A673 (cell line): ENCODE data around the gene SLC2A1. TPM values are rescaled to one million over a fixed set of nuclear protein-coding genes. Genes with fewer than 3 reads are reported as not detected.

Experiments used
- BruUV-seq: library from RNA; stranded (reverse); fragments of 400-500 nt; replicated peaks from 2 replicates; lab custom pipeline; 2021; lab: Mats Ljungman, UMichigan
- CTCF ChIA-PET: fragments of 300-600 bp; sonication (Branson Sonifier 250); formaldehyde crosslinking; loops from one replicate; lab custom pipeline; 2022; ENCODE audit warnings: antibody characterized with exemption; lab: Charles Lee
- POLR2A ChIA-PET: fragments of 300-600 bp; sonication (Branson Sonifier 250); formaldehyde crosslinking; loops from one replicate; lab custom pipeline; 2022; ENCODE audit warnings: antibody characterized with exemption; ENCODE audit not compliant: low non-redundant PET; lab: Charles Lee
- DNase-seq: peaks from one replicate; pipeline ENCODE4 v3.0.0-alpha.2; 2015; ENCODE audit warnings: low spot score
- H3K27ac ChIP-seq: fragments of 200-600 bp; sonication (generic); 2 replicates; pipeline ENCODE4 v1.5.1; 2016; ENCODE audit warnings: mixed run types, low read depth, mild to moderate bottlenecking, mixed read lengths, antibody characterized with exemption, low read length; ENCODE audit not compliant: poor library complexity, severe bottlenecking
- H3K27me3 ChIP-seq: fragments of 200-600 bp; sonication (generic); replicated peaks from 2 replicates; pipeline ENCODE4 v1.6.1; 2017; ENCODE audit warnings: mixed run types, low read depth, mild to moderate bottlenecking, mixed read lengths, antibody characterized with exemption, low read length; ENCODE audit not compliant: insufficient read depth, poor library complexity
- H3K36me3 ChIP-seq: fragments of 200-600 bp; sonication (generic); 2 replicates; pipeline ENCODE4 v1.6.1; 2016; ENCODE audit warnings: mixed run types, mild to moderate bottlenecking, mixed read lengths, antibody characterized with exemption, low read length; ENCODE audit not compliant: insufficient read depth, poor library complexity, severe bottlenecking
- H3K4me1 ChIP-seq: fragments of 200-600 bp; sonication (generic); 2 replicates; pipeline ENCODE4 v1.6.1; 2017; ENCODE audit warnings: mixed run types, mild to moderate bottlenecking, mixed read lengths, antibody characterized with exemption, low read length; ENCODE audit not compliant: insufficient read depth, poor library complexity, severe bottlenecking
- H3K4me3 ChIP-seq: fragments of 200-600 bp; sonication (generic); 2 replicates; pipeline ENCODE4 v1.5.1; 2016; ENCODE audit warnings: low read depth, mixed run types, mild to moderate bottlenecking, mixed read lengths, low read length; ENCODE audit not compliant: poor library complexity, severe bottlenecking
- H3K9me3 ChIP-seq: fragments of 200-600 bp; sonication (generic); 2 replicates; pipeline ENCODE4 v1.6.1; 2016; ENCODE audit warnings: mixed run types, low read depth, mild to moderate bottlenecking, mixed read lengths, antibody characterized with exemption, low read length; ENCODE audit not compliant: poor library complexity, severe bottlenecking
- EZH2 ChIP-seq: fragments of 200-600 bp; sonication (generic); IDR thresholded peaks from 2 replicates; pipeline ENCODE4 v1.6.1; 2017; ENCODE audit warnings: borderline replicate concordance, low read depth, mild to moderate bottlenecking, mixed read lengths, antibody characterized with exemption, low read length; ENCODE audit not compliant: poor library complexity, severe bottlenecking
- intact Hi-C: fragments of 100-400 bp; cut with micrococcal nuclease; formaldehyde crosslinking; loops from one replicate; pipeline ENCODE4 v1.10.0; 2022; ENCODE audit not compliant: unreplicated experiment
- total RNA-seq: library from RNA; stranded (reverse); gene quantifications from 2 replicates; pipeline ENCODE4 v1.2.3, GENCODE V29; 2021
- TF ChIP-seq, protein P1 (sequence below): fragments of 300-800, 200-600 bp; sonication (generic); conservative IDR thresholded peaks from 2 replicates; pipeline ENCODE4 v1.5.1; 2017; ENCODE audit warnings: low read depth, mild to moderate bottlenecking, antibody characterized with exemption, low read length, moderate library complexity, mixed read lengths

SLC2A1 gene
- total RNA-seq, 1 experiment from 2014 or later: 36.7 TPM

- no peaks in the 10 kb centered on the region for H3K27me3 ChIP-seq
- DNase-seq: no peak
- BruUV-seq: no TSS peak
- H3K9me3 ChIP-seq: no peaks in the 10 kb centered on the region
- no peak overlapping the region for H3K4me3 ChIP-seq
- H3K4me1 ChIP-seq: peaks cover 12% of the 10 kb centered on the region
- ChIA-PET CTCF (no interaction called here), POLR2A (no interaction called here)
- TF ChIP-seq, protein P1, sequence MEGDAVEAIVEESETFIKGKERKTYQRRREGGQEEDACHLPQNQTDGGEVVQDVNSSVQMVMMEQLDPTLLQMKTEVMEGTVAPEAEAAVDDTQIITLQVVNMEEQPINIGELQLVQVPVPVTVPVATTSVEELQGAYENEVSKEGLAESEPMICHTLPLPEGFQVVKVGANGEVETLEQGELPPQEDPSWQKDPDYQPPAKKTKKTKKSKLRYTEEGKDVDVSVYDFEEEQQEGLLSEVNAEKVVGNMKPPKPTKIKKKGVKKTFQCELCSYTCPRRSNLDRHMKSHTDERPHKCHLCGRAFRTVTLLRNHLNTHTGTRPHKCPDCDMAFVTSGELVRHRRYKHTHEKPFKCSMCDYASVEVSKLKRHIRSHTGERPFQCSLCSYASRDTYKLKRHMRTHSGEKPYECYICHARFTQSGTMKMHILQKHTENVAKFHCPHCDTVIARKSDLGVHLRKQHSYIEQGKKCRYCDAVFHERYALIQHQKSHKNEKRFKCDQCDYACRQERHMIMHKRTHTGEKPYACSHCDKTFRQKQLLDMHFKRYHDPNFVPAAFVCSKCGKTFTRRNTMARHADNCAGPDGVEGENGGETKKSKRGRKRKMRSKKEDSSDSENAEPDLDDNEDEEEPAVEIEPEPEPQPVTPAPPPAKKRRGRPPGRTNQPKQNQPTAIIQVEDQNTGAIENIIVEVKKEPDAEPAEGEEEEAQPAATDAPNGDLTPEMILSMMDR: no peak
- TF ChIP-seq EZH2: no peak
- no peak overlapping the region for H3K27ac ChIP-seq
- intact Hi-C loops: no loop called here
- no peaks in the 10 kb centered on the region for H3K36me3 ChIP-seq
These were observed 20.4 kb upstream of the SLC2A1 start for GRCh38 chr1:42979036-42979430.

DNA sequence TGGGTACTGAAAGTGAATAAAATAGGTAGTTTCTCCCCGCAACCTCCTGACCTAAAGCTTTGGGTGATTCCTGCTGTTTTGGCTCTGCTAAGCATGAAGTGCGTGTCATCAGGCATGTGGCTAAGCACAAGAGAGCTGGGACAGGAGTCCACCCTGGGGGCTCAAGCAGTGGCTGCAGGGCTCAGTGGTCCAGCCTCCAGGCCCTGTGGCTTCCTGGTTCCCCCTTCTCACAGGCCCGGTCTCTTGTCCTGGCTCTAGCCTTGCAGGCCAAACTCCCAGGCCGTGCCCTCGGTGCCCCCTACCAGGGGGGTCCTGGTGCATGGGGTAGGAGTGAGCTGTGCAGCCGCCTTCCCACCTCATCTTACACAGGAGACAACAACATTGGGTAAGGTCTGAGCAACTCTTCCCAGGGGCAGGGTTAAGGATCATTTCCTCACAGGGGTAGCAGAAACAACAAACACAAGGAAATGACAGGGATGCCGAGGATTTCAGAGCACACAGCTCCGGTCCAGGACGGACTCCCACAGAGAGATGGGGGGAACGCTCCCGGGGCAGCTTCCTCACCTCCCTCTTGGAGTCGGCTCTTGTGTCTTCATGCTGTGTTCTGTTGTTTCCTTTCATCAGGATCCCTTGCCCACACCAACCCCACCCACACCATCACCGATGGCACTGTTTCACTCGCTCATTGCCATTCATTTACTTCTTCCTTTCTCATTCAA lies 19.8 kb upstream of the SLC2A1 start:
- no peak for DNase-seq
- POLR2A ChIA-PET: no interaction called here
- TF ChIP-seq, protein P1: no peak
- TF ChIP-seq EZH2: no peak
- CTCF ChIA-PET: no interaction called here
- Histone ChIP-seq H3K27ac (no peak overlapping the region), H3K4me1 (peaks cover 10% of the 10 kb centered on the region), H3K9me3 (no peaks in the 10 kb centered on the region), H3K36me3 (no peaks in the 10 kb centered on the region), H3K27me3 (no peaks in the 10 kb centered on the region), H3K4me3 (no peak overlapping the region)
- no TSS peak for BruUV-seq
- intact Hi-C loops: no loop called here

DNA sequence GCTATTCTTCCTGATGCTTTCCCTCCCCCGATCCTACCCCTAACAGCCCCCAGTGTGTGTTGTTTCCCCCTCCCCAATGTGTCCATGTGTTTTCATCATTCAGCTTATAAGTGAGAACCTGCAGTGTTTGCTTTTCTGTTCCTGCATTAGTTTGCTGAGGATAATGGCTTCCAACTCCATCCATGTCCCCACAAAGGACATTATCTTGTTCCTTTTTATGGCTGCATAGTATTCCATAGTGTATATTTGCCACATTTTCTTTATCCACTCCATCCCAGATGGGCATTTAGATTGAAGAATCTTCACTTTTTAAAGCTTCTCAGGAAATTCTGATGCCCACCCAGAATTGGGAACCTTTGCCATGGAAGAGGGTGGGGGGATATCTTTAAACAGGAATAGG lies 19.0 kb upstream of the SLC2A1 start:
- H3K27ac ChIP-seq: no peak overlapping the region
- ChIA-PET POLR2A (no interaction called here), CTCF (no interaction called here)
- H3K4me1 ChIP-seq: peaks cover 2% of the 10 kb centered on the region
- no peak for DNase-seq
- H3K9me3 ChIP-seq: no peaks in the 10 kb centered on the region
- no peak overlapping the region for H3K4me3 ChIP-seq
- H3K36me3 ChIP-seq: no peaks in the 10 kb centered on the region
- H3K27me3 ChIP-seq: no peaks in the 10 kb centered on the region
- TF ChIP-seq EZH2: no peak
- TF ChIP-seq, protein P1: no peak
- BruUV-seq: no TSS peak
- intact Hi-C loops: no loop called here
